Esophagus squamous epithelium (tissue), 5 donors: ENCODE measurements around the gene GNG8. TPM values are rescaled to one million over a fixed set of nuclear protein-coding genes. Genes with fewer than 3 reads are reported as not detected.

Experiments used
- DNase-seq: peaks from one replicate; lab custom pipeline; 2025; lab: John Stamatoyannopoulos, UW
- H3K27ac ChIP-seq, 4 donors: fragments of 200-600 bp; sonication (generic); one replicate each; pipeline ENCODE4 v1.5.1; 2016 to 2019; ENCODE audit warnings: mild to moderate bottlenecking in 1 of 4
- H3K27me3 ChIP-seq, 4 donors: fragments of 200-600 bp; sonication (generic); 1 replicate in 3 of 4; 2 replicates in 1 of 4; pipeline versions ENCODE4 v1.5.1 to v1.6.0; 2017 to 2021; ENCODE audit warnings: antibody characterized with exemption in 1 of 4
- H3K36me3 ChIP-seq, 3 donors: fragments of 200-600 bp; sonication (generic); one replicate each; pipeline ENCODE4 v1.5.1; 2016 to 2019
- H3K4me1 ChIP-seq, 3 donors: fragments of 200-600 bp; sonication (generic); one replicate each; pipeline ENCODE4 v1.5.1; 2017 to 2019
- H3K4me3 ChIP-seq, 4 donors: fragments of 200-600 bp; sonication (generic); 1 replicate in 3 of 4; 2 replicates in 1 of 4; pipeline ENCODE4 v1.5.1; 2016 to 2019; ENCODE audit warnings: mild to moderate bottlenecking in 2 of 4, moderate library complexity in 1 of 4
- H3K9me3 ChIP-seq, 3 donors: fragments of 200-600 bp; sonication (generic); one replicate each; pipeline ENCODE4 v1.5.1; 2016 to 2019
- POLR2A ChIP-seq, 4 donors: fragments of 450-650 bp; IDR thresholded peaks; one replicate each; pipeline ENCODE4 v1.6.1; 2017; ENCODE audit warnings: antibody characterized with exemption in 4 of 4, mild to moderate bottlenecking in 4 of 4, moderate library complexity in 3 of 4
- WGBS, 2 donors: methylation state at CpG; one replicate each; pipeline ENCODE4 v1.1.5; 2018; 5-methylcytosine and 5-hydroxymethylcytosine counted together
- intact Hi-C: fragments of 100-400 bp; cut with DNase I; formaldehyde crosslinking; loops from one replicate; pipeline ENCODE4 v1.15.0; 2022
- total RNA-seq, 4 donors: library from RNA; depleted of rRNA; stranded (reverse); fragments of >200 nt; gene quantifications; one replicate each; pipeline ENCODE4 v1.1.0, GENCODE V29; 2016
- TF ChIP-seq, protein P1 (sequence below), 6 experiments: fragments of 450-650 bp in 4 of 6; fragments of 200-600 bp in 2 of 6; sonication (generic) in 2 of 6; IDR thresholded peaks; one replicate each; pipeline ENCODE4 v1.5.1; 2016 to 2019; ENCODE audit warnings: antibody characterized with exemption in 6 of 6, mild to moderate bottlenecking in 4 of 6, moderate library complexity in 4 of 6
- donor health status: DM: yes; HTN: yes; CAD: no.

Gene GNG8
- not detected for total RNA-seq

DNA sequence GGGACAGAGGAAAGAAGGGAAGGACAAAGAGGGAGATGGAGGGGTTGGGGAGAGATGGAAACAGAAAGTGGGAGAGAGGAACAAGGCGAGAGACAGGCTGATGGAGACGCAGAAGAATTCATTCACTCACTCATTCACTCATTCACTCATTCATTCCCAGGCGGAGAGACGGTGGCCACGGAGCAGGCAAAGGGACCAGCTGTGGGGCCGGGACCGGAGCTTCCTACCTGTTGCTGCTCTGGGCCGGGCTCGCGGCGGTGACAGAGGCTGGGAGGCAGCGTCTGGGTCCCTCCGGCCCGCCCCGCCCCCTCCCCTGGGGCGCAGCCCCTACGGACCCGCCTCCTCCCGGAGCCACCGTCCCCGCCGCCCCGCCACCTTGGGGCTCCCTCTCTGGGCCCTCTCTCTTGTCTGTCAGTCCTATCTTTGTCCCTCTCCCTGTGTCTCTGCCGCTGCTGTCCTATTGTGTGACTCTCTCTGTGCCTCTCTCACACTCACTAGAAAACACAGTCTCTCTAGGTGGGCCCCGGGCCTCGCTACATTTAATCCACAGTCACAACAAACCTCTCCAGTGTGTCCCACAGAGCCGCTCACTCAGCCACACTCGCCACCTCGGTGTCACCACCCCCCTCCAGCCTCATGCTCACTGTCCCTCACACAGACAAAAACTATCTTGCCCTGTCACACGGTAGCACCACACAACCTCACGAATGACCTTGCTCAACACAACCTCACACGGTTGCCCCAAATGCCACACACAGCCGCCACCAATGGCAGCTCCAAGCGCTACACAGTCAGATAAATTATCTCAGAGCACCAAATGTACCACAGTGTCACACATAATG, at the start of gene GNG8:
GNG8 (minus strand) TSS at position 283 of the 842 bp plus-strand sequence. CDS start 1,520 bp downstream, outside the sequence.
- Histone ChIP-seq H3K27ac (no peak within 1 kb of the TSS), H3K9me3 (no peaks in the 10 kb centered on the region), H3K36me3 (no peaks in the 10 kb centered on the region), H3K4me1 (peaks cover 18 to 57% (median 33%) of the 10 kb centered on the region in 3 donors), H3K27me3 (peaks cover 0 to 95% (median 0%) of the 10 kb centered on the region in 4 donors), H3K4me3 (no peak within 1 kb of the TSS)
- WGBS, 2 donors, result 30 to 39% methylated on average over 25 to 30 of the region's 34 CpGs
- no peak for DNase-seq
- intact Hi-C loops, result no loop called here
- no peak for TF ChIP-seq POLR2A (IDR thresholded peaks at IDR 0.05)
- TF ChIP-seq, protein P1, sequence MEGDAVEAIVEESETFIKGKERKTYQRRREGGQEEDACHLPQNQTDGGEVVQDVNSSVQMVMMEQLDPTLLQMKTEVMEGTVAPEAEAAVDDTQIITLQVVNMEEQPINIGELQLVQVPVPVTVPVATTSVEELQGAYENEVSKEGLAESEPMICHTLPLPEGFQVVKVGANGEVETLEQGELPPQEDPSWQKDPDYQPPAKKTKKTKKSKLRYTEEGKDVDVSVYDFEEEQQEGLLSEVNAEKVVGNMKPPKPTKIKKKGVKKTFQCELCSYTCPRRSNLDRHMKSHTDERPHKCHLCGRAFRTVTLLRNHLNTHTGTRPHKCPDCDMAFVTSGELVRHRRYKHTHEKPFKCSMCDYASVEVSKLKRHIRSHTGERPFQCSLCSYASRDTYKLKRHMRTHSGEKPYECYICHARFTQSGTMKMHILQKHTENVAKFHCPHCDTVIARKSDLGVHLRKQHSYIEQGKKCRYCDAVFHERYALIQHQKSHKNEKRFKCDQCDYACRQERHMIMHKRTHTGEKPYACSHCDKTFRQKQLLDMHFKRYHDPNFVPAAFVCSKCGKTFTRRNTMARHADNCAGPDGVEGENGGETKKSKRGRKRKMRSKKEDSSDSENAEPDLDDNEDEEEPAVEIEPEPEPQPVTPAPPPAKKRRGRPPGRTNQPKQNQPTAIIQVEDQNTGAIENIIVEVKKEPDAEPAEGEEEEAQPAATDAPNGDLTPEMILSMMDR (IDR thresholded peaks at IDR 0.05), result no peak

DNA sequence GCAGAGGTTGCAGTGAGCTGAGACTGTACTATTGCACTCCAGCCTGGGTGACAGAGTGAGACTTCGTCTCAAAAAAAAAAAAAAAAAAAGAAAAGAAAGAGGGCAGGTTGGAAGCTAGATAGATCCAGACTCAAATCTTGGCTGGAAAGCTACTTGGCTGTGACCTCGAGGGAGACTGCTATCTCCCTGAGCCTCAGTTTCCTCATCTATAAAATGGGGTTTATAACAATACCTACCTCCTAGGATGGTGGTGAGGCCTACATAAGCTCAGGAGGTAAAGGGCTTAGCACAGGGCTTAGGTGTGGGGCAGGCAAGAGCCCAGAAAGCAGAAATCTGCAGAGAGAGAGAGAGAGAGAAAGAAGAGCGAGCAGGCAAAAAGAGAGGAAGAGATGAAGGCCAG, 49.2 kb upstream of the GNG8 start:
- Histone ChIP-seq H3K4me1 (no peaks in the 10 kb centered on the region), H3K4me3 (no peak overlapping the region), H3K36me3 (peaks cover 8 to 100% (median 67%) of the 10 kb centered on the region in 3 donors), H3K27me3 (no peaks in the 10 kb centered on the region), H3K9me3 (no peaks in the 10 kb centered on the region), H3K27ac (no peak overlapping the region)
- TF ChIP-seq, protein P1 (IDR thresholded peaks at IDR 0.05), result no peak
- TF ChIP-seq POLR2A (IDR thresholded peaks at IDR 0.05), result no peak
- WGBS, 2 donors, result 83 to 89% methylated on average over 3 of the region's 3 CpGs
- no peak for DNase-seq
- intact Hi-C loops, result no loop called here

DNA sequence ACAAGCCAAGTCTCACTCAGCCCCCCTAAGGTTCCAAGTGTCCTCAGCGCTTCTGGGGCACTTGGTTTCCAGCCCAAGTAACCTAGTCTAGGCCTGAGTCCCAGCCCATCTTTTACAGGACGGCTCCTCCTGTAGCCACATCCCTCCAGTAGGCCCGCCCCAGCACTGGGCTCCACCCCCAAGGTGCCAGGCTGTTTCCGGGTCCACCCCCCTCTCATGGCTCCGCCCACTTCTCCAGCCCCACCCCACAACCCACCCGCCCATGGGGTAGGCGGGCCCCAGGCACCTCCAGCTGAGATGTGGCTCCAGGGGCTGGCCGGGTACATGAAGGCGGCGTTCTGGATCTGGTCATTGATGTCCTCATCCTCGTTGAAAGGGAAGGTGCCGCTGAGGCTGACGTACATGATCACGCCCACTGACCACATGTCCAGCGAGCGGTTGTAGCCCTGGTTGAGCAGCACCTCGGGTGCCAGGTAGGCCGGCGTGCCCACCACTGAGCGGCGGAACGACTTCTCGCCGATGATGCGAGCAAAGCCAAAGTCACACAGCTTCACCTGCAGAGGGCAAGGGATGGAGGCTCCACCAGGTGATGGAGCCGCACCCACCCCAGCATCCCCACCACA, 42.2 kb upstream of the GNG8 start:
- H3K4me3 ChIP-seq, result no peak overlapping the region
- H3K4me1 ChIP-seq, result no peaks in the 10 kb centered on the region
- TF ChIP-seq, protein P1 (IDR thresholded peaks at IDR 0.05), result no peak
- TF ChIP-seq POLR2A (IDR thresholded peaks at IDR 0.05), result no peak
- no peak overlapping the region for H3K27ac ChIP-seq
- H3K27me3 ChIP-seq, result no peaks in the 10 kb centered on the region
- intact Hi-C loops, result no loop called here
- 64 to 88% methylated on average over 2 to 6 of the region's 26 CpGs for WGBS, 2 donors
- no peaks in the 10 kb centered on the region for H3K9me3 ChIP-seq
- no peak for DNase-seq
- peaks cover 15 to 100% (median 67%) of the 10 kb centered on the region in 3 donors for H3K36me3 ChIP-seq

DNA sequence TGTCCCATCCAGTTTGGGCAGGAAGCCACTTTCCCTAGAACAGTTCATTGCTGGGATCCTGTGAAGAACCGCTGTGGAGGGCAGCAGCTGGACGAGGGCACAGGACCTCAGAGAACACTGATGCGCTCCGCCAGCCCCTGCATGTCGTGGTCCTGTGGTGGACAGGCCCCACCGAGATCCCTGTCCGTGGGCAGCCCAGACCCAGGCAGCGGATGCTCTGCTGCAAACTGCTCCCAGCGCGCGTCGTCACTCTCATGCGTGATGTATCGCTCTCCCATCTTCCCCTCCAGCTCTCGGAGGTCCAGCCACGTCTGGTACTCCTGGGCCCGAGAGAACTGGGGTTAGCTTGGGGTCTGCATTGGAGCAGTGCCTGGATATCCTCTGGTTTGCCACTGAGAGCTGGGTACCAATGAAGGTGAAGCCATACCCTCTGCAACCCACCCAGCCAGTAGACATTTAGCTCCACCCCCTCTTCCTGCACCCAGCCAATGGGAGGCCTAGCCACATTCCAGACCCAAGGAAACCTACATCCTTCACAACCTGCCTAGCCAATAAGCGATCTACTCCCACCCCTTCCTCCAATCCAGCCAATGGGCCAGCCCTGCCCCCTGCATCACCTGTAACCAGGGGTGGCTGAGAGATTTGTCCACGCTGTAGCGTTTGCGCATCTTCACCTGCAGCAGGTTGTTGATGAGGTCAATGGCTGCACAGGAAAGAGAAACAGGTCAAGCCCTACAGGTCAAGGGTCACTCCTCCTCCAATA, 38.6 kb upstream of the GNG8 start:
- Histone ChIP-seq H3K27me3 (no peaks in the 10 kb centered on the region), H3K36me3 (peaks cover 15 to 73% (median 58%) of the 10 kb centered on the region in 3 donors), H3K9me3 (no peaks in the 10 kb centered on the region), H3K27ac (no peak overlapping the region), H3K4me3 (no peak overlapping the region), H3K4me1 (no peaks in the 10 kb centered on the region)
- 90 to 96% methylated on average over 7 to 10 of the region's 21 CpGs for WGBS, 2 donors
- DNase-seq, result no peak
- intact Hi-C loops, result no loop called here
- TF ChIP-seq POLR2A (IDR thresholded peaks at IDR 0.05), result no peak
- TF ChIP-seq, protein P1 (IDR thresholded peaks at IDR 0.05), result no peak
